ENCODE results near the gene DUOX1. TPM values are rescaled to one million over a fixed set of nuclear protein-coding genes. Genes with fewer than 3 reads are reported as not detected.

The DUOX1 gene
- total and polyA plus RNA-seq, 2 experiments from 2014 or later = 0.32 to 1.8 TPM

DNA sequence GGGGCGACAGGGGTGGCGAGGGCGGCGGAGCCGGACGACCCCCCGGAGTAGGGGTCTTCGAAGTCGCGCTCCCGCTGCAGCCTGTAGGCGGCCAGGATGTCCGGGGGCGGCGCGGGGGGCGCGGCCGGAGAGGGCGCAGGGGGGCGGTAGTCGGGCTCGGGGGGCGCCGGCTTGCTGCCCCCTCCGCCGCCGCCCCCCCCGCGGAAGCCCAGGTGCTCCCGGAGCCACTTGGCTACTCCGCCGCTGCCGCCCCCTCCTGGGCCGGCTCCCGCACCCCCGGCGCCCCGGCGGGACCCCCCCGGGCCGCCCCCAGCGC lies 57.7 kb downstream of the DUOX1 start:
- no peak for DNase-seq
- H3K27ac ChIP-seq = no peak overlapping the region
- H3F3A ChIP-seq (ENCODE audit: insufficient read depth) = peaks cover 5% of the 10 kb centered on the region; the same call in 1 of the 2 replicates
- H2AFZ ChIP-seq = peak overlapping the region; percentile 65
- H3K79me2 ChIP-seq (ENCODE audit: insufficient read depth) = no peaks in the 10 kb centered on the region
- no peaks in the 10 kb centered on the region for H4K20me1 ChIP-seq (ENCODE audit: insufficient read depth)
- in situ Hi-C loops (cut with MboI) = loop anchor here (25.0 kb wide), 1 partner anchor 425 kb away; no protein-coding TSS in a partner anchor
- H3K36me3 ChIP-seq (ENCODE audit: low read depth) = no peaks in the 10 kb centered on the region
- 2% methylated on average over 9 of the region's 43 CpGs; no CpG with 5 or more reads in 1 of the 2 experiments for WGBS, 2 experiments (ENCODE audit: low coverage in 1 of 2, low lambda C conversion rate in 2 of 2, missing lambda C conversion rate in 2 of 2)
- H3K9me3 ChIP-seq (ENCODE audit: low read depth) = no peaks in the 10 kb centered on the region
- no peak overlapping the region for H3K9ac ChIP-seq
- peak overlapping the region; percentile 49 for H3K4me2 ChIP-seq (ENCODE audit: unreplicated experiment)
- H3K4me1 ChIP-seq (ENCODE audit: insufficient read depth) = no peaks in the 10 kb centered on the region; the same call in none of the 2 replicates
- H3K27me3 ChIP-seq (replicated peaks; ENCODE audit: insufficient read depth) = peaks cover 11% of the 10 kb centered on the region
- no peak for TF ChIP-seq EZH2phosphoT487 (IDR thresholded peaks at IDR 0.05; ENCODE audit: insufficient read depth, low read depth)
- TF ChIP-seq EZH2 (IDR thresholded peaks at IDR 0.05; ENCODE audit: insufficient read depth, poor library complexity, severe bottlenecking) = no peak
- no peaks in the 10 kb centered on the region for H3K9me2 ChIP-seq (ENCODE audit: insufficient read depth)
- peak overlapping the region; percentile 76 for H3K4me3 ChIP-seq

GRCh38 chr15:45187894-45188830 lies 58.4 kb downstream of the DUOX1 start, which contains the start of gene SHF:
TSS of gene SHF (minus strand) at chr15:45187966. CDS start at chr15:45187951, 15 bp downstream.
- H3K9me3 ChIP-seq (ENCODE audit: low read depth) = no peaks in the 10 kb centered on the region
- H3K36me3 ChIP-seq (ENCODE audit: low read depth) = no peaks in the 10 kb centered on the region
- peak within 1 kb of the TSS; percentile 88 for H2AFZ ChIP-seq
- peak within 1 kb of the TSS; percentile 88 for H3K4me2 ChIP-seq (ENCODE audit: unreplicated experiment)
- H4K20me1 ChIP-seq (ENCODE audit: insufficient read depth) = no peaks in the 10 kb centered on the region
- peaks cover 11% of the 10 kb centered on the region for H3K27me3 ChIP-seq (replicated peaks; ENCODE audit: insufficient read depth)
- no peaks in the 10 kb centered on the region for H3K79me2 ChIP-seq (ENCODE audit: insufficient read depth)
- peak within 1 kb of the TSS; percentile 76 for H3K4me3 ChIP-seq
- DNase-seq = peak; percentile 48
- in situ Hi-C loops (cut with MboI) = loop anchor here (25.0 kb wide), 1 partner anchor 424 kb away; no protein-coding TSS in a partner anchor
- H3K27ac ChIP-seq = no peak within 1 kb of the TSS
- no peaks in the 10 kb centered on the region for H3K9me2 ChIP-seq (ENCODE audit: insufficient read depth)
- 2 to 4% methylated on average over 41 to 54 of the region's 57 CpGs for WGBS, 2 experiments (ENCODE audit: low coverage in 1 of 2, low lambda C conversion rate in 2 of 2, missing lambda C conversion rate in 2 of 2)
- H3K9ac ChIP-seq = peak within 1 kb of the TSS; percentile 72
- H3K4me1 ChIP-seq (ENCODE audit: insufficient read depth) = no peaks in the 10 kb centered on the region; the same call in none of the 2 replicates
- peaks cover 5% of the 10 kb centered on the region; the same call in 1 of the 2 replicates for H3F3A ChIP-seq (ENCODE audit: insufficient read depth)
- TF ChIP-seq EZH2 (IDR thresholded peaks at IDR 0.05; ENCODE audit: insufficient read depth, poor library complexity, severe bottlenecking) (no peak), EZH2phosphoT487 (IDR thresholded peaks at IDR 0.05; ENCODE audit: insufficient read depth, low read depth) (no peak)

- in situ Hi-C loops (cut with MboI) = loop anchor here (25.0 kb wide), 1 partner anchor 415 kb away; no protein-coding TSS in a partner anchor
- H3K9me2 ChIP-seq (ENCODE audit: insufficient read depth) = no peaks in the 10 kb centered on the region
- no peaks in the 10 kb centered on the region for H3K9me3 ChIP-seq (ENCODE audit: low read depth)
- H3K79me2 ChIP-seq (ENCODE audit: insufficient read depth) = no peaks in the 10 kb centered on the region
- TF ChIP-seq EZH2 (IDR thresholded peaks at IDR 0.05; ENCODE audit: insufficient read depth, poor library complexity, severe bottlenecking) (no peak), EZH2phosphoT487 (IDR thresholded peaks at IDR 0.05; ENCODE audit: insufficient read depth, low read depth) (no peak)
- no peak overlapping the region for H3K27ac ChIP-seq
- H3K27me3 ChIP-seq (replicated peaks; ENCODE audit: insufficient read depth) = no peaks in the 10 kb centered on the region
- H3F3A ChIP-seq (ENCODE audit: insufficient read depth) = peaks cover 20% of the 10 kb centered on the region
- no peaks in the 10 kb centered on the region for H4K20me1 ChIP-seq (ENCODE audit: insufficient read depth)
- DNase-seq = no peak
- peak overlapping the region; percentile 58 for H3K4me3 ChIP-seq
- H2AFZ ChIP-seq = peak overlapping the region; percentile 37; the same call in 1 of the 2 replicates
- 68 to 71% methylated on average over 3 of the region's 3 CpGs for WGBS, 2 experiments (ENCODE audit: low coverage in 1 of 2, low lambda C conversion rate in 2 of 2, missing lambda C conversion rate in 2 of 2)
- H3K4me1 ChIP-seq (ENCODE audit: insufficient read depth) = no peaks in the 10 kb centered on the region
- no peaks in the 10 kb centered on the region for H3K36me3 ChIP-seq (ENCODE audit: low read depth)
- H3K9ac ChIP-seq = no peak overlapping the region
- H3K4me2 ChIP-seq (ENCODE audit: unreplicated experiment) = peak overlapping the region; percentile 71
These were observed 67.7 kb downstream of the DUOX1 start for GRCh38 chr15:45197512-45197911.

GRCh38 chr15:45198337-45199135 lies 68.7 kb downstream of the DUOX1 start:
- no peaks in the 10 kb centered on the region for H4K20me1 ChIP-seq (ENCODE audit: insufficient read depth)
- in situ Hi-C loops (cut with MboI) = loop anchor here (25.0 kb wide), 1 partner anchor 414 kb away; no protein-coding TSS in a partner anchor
- no peaks in the 10 kb centered on the region for H3K79me2 ChIP-seq (ENCODE audit: insufficient read depth)
- H3K27me3 ChIP-seq (replicated peaks; ENCODE audit: insufficient read depth) = no peaks in the 10 kb centered on the region
- H3K4me2 ChIP-seq (ENCODE audit: unreplicated experiment) = peak overlapping the region; percentile 90
- H3K4me3 ChIP-seq = peak overlapping the region; percentile 93
- no peaks in the 10 kb centered on the region for H3K9me2 ChIP-seq (ENCODE audit: insufficient read depth)
- peak overlapping the region; percentile 91 for H3K9ac ChIP-seq
- peak overlapping the region; percentile 97 for H3K27ac ChIP-seq
- no peaks in the 10 kb centered on the region for H3K9me3 ChIP-seq (ENCODE audit: low read depth)
- TF ChIP-seq EZH2 (IDR thresholded peaks at IDR 0.05; ENCODE audit: insufficient read depth, poor library complexity, severe bottlenecking) = no peak
- TF ChIP-seq EZH2phosphoT487 (IDR thresholded peaks at IDR 0.05; ENCODE audit: insufficient read depth, low read depth) = no peak
- 1% methylated on average over 31 to 40 of the region's 42 CpGs for WGBS, 2 experiments (ENCODE audit: low coverage in 1 of 2, low lambda C conversion rate in 2 of 2, missing lambda C conversion rate in 2 of 2)
- peak overlapping the region; percentile 99 for H2AFZ ChIP-seq
- H3K36me3 ChIP-seq (ENCODE audit: low read depth) = no peaks in the 10 kb centered on the region
- H3K4me1 ChIP-seq (ENCODE audit: insufficient read depth) = no peaks in the 10 kb centered on the region
- H3F3A ChIP-seq (ENCODE audit: insufficient read depth) = peaks cover 20% of the 10 kb centered on the region
- DNase-seq = peak; percentile 98

Measured in GM23248 (cell line).